K562 (cell line): Measurements from ENCODE around the gene POLR3C. TPM values are rescaled to one million over a fixed set of nuclear protein-coding genes. Genes with fewer than 3 reads are reported as not detected.

ENCODE experiments used
- CEBPZ ChIP-seq: fragments of 150-350 bp; IDR thresholded peaks from 2 replicates; pipeline ENCODE4 v1.6.1; 2014; ENCODE audit warnings: low read depth, mild to moderate bottlenecking, low read length, borderline replicate concordance
- DDX20 ChIP-seq: fragments of 450-650 bp; IDR thresholded peaks from 2 replicates; pipeline ENCODE4 v1.6.1; 2016; ENCODE audit warnings: missing genetic modification characterization, low read depth, mild to moderate bottlenecking, missing compliant biosample characterization, moderate library complexity
- HDAC6 ChIP-seq: IDR thresholded peaks from 2 replicates; pipeline ENCODE4 v1.6.1; 2012; ENCODE audit warnings: low read depth, mild to moderate bottlenecking, control low read depth, inconsistent platforms, low read length, moderate library complexity
- HNRNPUL1 ChIP-seq: fragments of 200-400 bp; formaldehyde crosslinking; IDR thresholded peaks from 2 replicates; pipeline ENCODE4 v1.6.1; 2017; ENCODE audit warnings: low read length
- KDM5B ChIP-seq: fragments of 200-600 bp; sonication (generic); IDR thresholded peaks from 2 replicates; pipeline ENCODE4 v1.6.1; 2012; ENCODE audit warnings: low read depth, mild to moderate bottlenecking, moderate library complexity, low read length, control low read depth, inconsistent platforms; ENCODE audit not compliant: insufficient replicate concordance
- L3MBTL2 ChIP-seq: fragments of 450-650 bp; IDR thresholded peaks from 2 replicates; pipeline ENCODE4 v1.6.1; 2016; ENCODE audit warnings: mild to moderate bottlenecking, moderate library complexity
- MTF1 ChIP-seq: fragments of 250-450 bp; sonication (Bioruptor Pico); IDR thresholded peaks from 2 replicates; pipeline ENCODE4 v1.9.0; 2021; ENCODE audit warnings: moderate library complexity, mild to moderate bottlenecking, inconsistent platforms, borderline replicate concordance
- SMARCA5 ChIP-seq: fragments of 450-650 bp; IDR thresholded peaks from 2 replicates; pipeline ENCODE4 v1.6.1; 2016
- TBP ChIP-seq: optimal IDR thresholded peaks from 2 replicates; pipeline ENCODE3; 2011; ENCODE audit warnings: low read depth, low read length, improper control_type of control experiment
- TGIF2 ChIP-seq: sonication (generic); formaldehyde crosslinking; IDR thresholded peaks from 2 replicates; pipeline ENCODE4 v1.8.1; 2022; ENCODE audit warnings: mild to moderate bottlenecking, missing genetic modification reagents, moderate library complexity
- ZNF280A ChIP-seq: fragments of 450-650 bp; IDR thresholded peaks from 2 replicates; pipeline ENCODE4 v1.6.1; 2018; ENCODE audit warnings: mild to moderate bottlenecking, low read depth; ENCODE audit not compliant: partially characterized antibody
- ZNF592 ChIP-seq: fragments of 450-650 bp; IDR thresholded peaks from 2 replicates; pipeline ENCODE4 v1.6.1; 2017; ENCODE audit warnings: antibody characterized with exemption, mild to moderate bottlenecking
- ZNF79 ChIP-seq: fragments of 250-450 bp; sonication (Bioruptor Pico); IDR thresholded peaks from 2 replicates; pipeline ENCODE4 v1.4.0; 2020; ENCODE audit warnings: low read depth, mild to moderate bottlenecking, moderate library complexity
- polyA plus RNA-seq, 8 experiments: library from polyadenylated mRNA; depleted of rRNA in 4 of 8; stranded (reverse) in 5 of 8; unstranded in 3 of 8; fragments of >200 nt; fragmentation: Nextera tagmentation in 2 of 8; fragmentation: Illumina TruSeq in 1 of 8; extraction: Ambion mirVana in 2 of 8; extraction: Trizol in 1 of 8; gene quantifications; 2 replicates each; pipeline versions ENCODE4 v1.2.1 to v1.2.3, GENCODE V29; 2011 to 2014; ENCODE audit warnings: inconsistent platforms in 1 of 8, missing spikeins in 1 of 8
- total RNA-seq, 7 experiments: library from RNA; depleted of rRNA in 6 of 7; stranded (reverse); fragments of >200 nt in 6 of 7; fragmentation: Illumina TruSeq in 2 of 7; extraction: Trizol in 2 of 7; gene quantifications; 2 replicates each; pipeline versions ENCODE4 v1.2.1 to v1.2.3, GENCODE V29; 2011 to 2021; ENCODE audit warnings: low replicate concordance in 1 of 7
- TF ChIP-seq, protein P1 (sequence below): sonication (generic); formaldehyde crosslinking; IDR thresholded peaks from 2 replicates; pipeline ENCODE4 v1.8.0; 2022; ENCODE audit warnings: mild to moderate bottlenecking, missing genetic modification reagents
- TF ChIP-seq, protein P2 (sequence below), 3 experiments: fragments of 200-800 bp in 1 of 3; sonication (Bioruptor generic) in 1 of 3; sonication (generic) in 1 of 3; formaldehyde crosslinking in 1 of 3; IDR thresholded peaks; 2 replicates each; pipeline versions ENCODE4 v1.6.1 to v1.8.0; 2016 to 2022; ENCODE audit warnings: mild to moderate bottlenecking in 2 of 3, missing compliant biosample characterization in 2 of 3, missing genetic modification characterization in 2 of 3, missing genetic modification reagents in 1 of 3

POLR3C gene
- total and polyA plus RNA-seq, 9 of the 15 experiments (the other 6 are each of a cell fraction or from before 2014, with no cell fraction given) = 19.7 to 64.1 (median 45.2) TPM

DNA sequence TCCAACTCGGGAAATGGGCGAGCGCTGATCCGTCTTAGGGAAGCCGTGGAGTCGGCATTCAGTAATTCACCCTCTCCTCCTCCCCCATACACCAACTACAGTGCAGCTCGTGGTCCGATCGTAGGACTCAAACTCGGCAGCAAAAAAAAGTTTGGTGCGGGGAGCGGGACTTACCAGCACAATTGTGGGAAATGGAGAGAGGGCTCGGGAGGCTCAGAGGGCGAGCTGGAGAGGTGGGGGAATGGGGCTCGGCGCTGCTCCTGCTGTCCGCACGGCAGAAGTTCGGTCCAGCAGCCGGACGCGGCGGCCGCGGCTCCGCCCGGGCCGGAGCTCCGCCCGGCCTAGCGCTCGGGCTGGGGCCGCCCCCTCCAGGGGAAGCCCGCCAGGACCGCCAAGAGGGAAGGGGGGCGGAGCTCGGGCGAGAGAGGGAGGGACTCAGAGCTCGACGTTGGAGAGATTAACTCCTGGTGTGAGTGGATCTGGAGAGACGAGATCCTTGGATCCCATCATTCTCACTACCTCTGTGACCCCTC, 35.6 kb downstream of the POLR3C start (continued):
- peak; percentile 80 for TF ChIP-seq KDM5B
- no peak for TF ChIP-seq CEBPZ
- no peak for TF ChIP-seq ZNF592
- TF ChIP-seq DDX20 (tag) = no peak
- TF ChIP-seq, protein P1, sequence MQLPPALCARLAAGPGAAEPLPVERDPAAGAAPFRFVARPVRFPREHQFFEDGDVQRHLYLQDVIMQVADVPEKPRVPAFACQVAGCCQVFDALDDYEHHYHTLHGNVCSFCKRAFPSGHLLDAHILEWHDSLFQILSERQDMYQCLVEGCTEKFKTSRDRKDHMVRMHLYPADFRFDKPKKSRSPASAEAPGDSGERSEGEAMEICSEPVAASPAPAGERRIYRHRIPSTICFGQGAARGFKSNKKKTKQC (CRISPR knock-in tag) = peak; percentile 37; the same call in 1 of the 2 replicates
- TF ChIP-seq SMARCA5 = no peak
- TF ChIP-seq ZNF280A = no peak
- peak; percentile 57; the same call in 1 of the 2 replicates for TF ChIP-seq L3MBTL2
- TF ChIP-seq TBP = no peak
- no peak for TF ChIP-seq MTF1
- TF ChIP-seq, protein P2, sequence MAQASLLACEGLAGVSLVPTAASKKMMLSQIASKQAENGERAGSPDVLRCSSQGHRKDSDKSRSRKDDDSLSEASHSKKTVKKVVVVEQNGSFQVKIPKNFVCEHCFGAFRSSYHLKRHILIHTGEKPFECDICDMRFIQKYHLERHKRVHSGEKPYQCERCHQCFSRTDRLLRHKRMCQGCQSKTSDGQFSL (CRISPR knock-in tag; IDR thresholded peaks at IDR 0.05) = no peak
- TF ChIP-seq, protein P2 (tag; IDR thresholded peaks at IDR 0.05) = no peak
- TF ChIP-seq TGIF2 (CRISPR knock-in tag) = peak; percentile 42; the same call in 1 of the 2 replicates
- TF ChIP-seq HDAC6 = no peak
- no peak for TF ChIP-seq ZNF79 (CRISPR knock-in tag)
- no peak for TF ChIP-seq HNRNPUL1
